MM.1S (cell line): ENCODE data around the gene CD40LG.

Experiments used
- CTCF ChIP-seq: fragments of 300-600 bp; sonication (generic); IDR thresholded peaks from 2 replicates; pipeline ENCODE4 v1.5.1; 2016; ENCODE audit warnings: antibody characterized with exemption, low read length, mixed read lengths
- EZH2 ChIP-seq: fragments of 300-600 bp; sonication (generic); optimal IDR thresholded peaks from 2 replicates; pipeline ENCODE3; 2017; ENCODE audit warnings: low read depth, mild to moderate bottlenecking, antibody characterized with exemption, low read length, mixed read lengths

GRCh38 chrX:136608295-136608933 is 39.5 kb upstream of the CD40LG start:
- TF ChIP-seq CTCF (peak; percentile 66), EZH2 (no peak)
